NCI-H1105 (cell line): ENCODE measurements around the gene RBMY1E.
"Not testable (repeated sequence)": the region's sequence is repeated elsewhere in the genome, so short reads cannot be mapped to it uniquely, and the experiment has no call there.

Experiments
- DNase-seq: peaks from one replicate; lab custom pipeline; 2025; lab: John Stamatoyannopoulos, UW

Gene RBMY1E

DNA sequence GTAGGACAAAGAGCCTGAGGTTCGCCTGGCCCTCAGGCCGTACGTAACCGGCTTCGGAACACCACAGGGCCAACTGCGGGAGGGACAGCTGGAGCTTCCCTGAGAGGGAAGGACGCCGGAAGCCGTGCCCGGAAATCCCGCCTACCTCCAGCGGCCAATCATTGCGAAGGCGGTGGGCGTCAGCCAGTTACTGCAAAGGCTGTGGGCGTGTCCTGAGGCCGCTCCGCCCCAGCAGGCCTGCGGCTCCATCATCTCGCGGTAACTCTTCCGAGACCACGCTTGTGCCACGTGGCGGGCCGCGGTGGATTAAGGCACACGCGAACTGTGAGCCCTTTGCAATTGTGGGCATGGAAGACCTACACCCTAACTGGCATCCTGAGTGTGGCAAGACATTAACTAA is at the start of gene RBMY1E:
Gene RBMY1E (minus strand): TSS at position 101 of the 400 bp plus-strand sequence. CDS start 1,978 bp downstream, outside the sequence.
- not testable (repeated sequence) for DNase-seq

DNA sequence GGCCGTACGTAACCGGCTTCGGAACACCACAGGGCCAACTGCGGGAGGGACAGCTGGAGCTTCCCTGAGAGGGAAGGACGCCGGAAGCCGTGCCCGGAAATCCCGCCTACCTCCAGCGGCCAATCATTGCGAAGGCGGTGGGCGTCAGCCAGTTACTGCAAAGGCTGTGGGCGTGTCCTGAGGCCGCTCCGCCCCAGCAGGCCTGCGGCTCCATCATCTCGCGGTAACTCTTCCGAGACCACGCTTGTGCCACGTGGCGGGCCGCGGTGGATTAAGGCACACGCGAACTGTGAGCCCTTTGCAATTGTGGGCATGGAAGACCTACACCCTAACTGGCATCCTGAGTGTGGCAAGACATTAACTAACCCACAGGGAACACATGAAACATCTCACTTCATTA is 23.4 kb downstream of the RBMY1E start, which contains the start of gene RBMY1D:
Gene RBMY1D (minus strand): TSS at position 101 of the 400 bp plus-strand sequence. CDS start 2,013 bp downstream, outside the sequence.
- not testable (repeated sequence) for DNase-seq

DNA sequence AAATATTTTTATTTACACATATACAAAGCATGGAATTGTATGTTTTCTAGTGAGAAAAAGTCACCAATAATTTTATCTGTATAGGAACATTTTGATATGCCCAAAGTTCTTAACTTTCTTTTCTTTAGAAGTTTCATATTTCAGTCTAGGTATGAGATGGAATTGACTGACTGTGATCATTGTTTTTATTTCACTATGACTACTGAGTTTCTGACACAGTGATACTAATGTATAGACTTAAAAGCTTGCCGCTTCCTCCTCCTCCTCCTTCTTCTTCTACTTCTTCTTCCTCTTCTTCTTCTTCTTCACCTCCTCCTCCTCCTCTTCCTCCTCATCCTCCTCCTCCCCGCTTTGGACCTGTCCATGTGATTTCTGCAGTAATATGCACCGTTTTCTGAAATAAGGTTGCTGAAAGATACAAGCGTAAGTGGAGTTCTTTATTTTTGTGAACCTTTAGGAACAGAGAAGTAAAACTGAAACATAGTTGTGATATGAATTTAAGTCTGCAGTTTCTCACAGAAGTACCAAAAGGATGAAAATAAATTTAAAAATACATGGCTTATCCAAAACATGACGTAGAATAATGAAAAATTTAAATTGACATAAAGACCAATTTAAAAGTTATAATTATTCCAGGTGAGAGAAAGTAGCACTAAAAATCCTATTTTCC is 48.3 kb downstream of the RBMY1E start:
- DNase-seq = not testable (repeated sequence)
